Stimulated activated CD4-positive, alpha-beta T cell treated with anti-CD3 and anti-CD28 coated beads, TNF-alpha, amount 100 ng/mL, for 1 hour (primary cell): ENCODE results near the gene KHDC3L.

Experiments
- DNase-seq, 3 donors: peaks; one replicate each; pipeline ENCODE4 v3.0.0-alpha.2; 2020; ENCODE audit warnings: low read depth in 3 of 3, low spot score in 1 of 3

The KHDC3L gene, protein sequence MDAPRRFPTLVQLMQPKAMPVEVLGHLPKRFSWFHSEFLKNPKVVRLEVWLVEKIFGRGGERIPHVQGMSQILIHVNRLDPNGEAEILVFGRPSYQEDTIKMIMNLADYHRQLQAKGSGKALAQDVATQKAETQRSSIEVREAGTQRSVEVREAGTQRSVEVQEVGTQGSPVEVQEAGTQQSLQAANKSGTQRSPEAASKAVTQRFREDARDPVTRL

DNA sequence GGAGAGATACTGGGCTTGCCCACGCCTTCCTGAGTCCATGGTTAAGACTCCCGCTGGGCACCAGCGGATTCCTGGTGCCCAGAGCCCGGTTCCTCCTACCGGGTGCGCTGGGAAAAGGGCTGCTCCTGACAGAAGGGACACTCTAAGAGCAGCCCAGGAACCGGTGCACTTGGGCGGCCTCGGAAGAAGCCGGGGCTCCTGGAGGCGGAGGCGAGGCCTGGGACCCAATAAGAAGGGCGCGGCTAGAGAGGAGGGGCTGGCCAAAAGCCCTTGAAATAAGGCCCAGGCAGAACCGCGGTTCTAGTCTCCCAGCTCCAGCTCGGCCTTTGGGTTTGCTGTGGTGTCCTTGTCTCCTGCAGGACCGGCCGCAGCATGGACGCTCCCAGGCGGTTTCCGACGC lies at the start of gene KHDC3L:
Gene KHDC3L (plus strand): TSS at position 301 of the 400 bp plus-strand sequence. CDS start 72 bp downstream, at position 373.
- no peak for DNase-seq

DNA sequence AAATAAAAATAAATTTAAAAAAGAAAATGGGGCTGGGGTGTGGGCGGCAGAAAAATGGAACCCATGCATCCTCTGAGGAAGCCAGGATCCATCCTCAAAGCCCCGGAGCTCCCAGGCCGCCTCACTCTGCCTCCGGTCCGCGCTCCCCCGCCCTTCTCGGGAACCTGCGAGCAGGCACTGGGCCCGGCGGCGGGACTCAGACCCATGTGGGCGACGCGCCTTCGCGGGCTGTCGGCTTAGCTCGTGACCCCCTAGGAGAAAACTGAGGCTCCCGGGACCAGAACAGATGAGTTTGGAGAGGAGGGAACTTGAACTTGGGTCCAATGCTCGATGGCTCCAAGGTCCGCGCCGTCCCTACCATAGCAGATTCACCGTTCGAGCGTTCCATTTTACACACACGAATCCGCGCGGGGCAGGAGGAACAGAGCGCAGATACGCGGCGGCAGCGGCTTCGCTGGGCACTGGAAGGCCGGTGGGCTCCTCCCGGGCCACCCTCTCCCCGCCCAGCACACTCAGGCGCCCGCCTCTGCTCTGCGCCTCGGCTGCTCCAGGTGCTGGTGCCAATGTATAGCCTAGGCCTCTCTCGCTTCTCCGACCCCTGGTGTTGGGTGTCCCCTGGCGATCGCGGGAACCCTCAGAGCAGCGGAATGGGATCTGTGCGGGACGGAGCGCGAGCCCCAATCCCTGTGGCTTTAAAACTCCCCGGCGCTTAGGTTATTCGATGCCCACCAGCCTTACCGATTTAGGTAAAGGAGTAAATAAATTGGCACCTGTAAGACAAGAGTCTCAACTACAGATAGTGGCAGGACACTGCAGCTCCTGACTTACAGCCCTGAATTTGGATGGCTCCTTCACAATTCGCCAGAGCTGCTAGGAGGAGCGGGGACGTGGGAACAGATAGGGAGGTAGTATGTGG lies 47.6 kb upstream of the KHDC3L start:
- DNase-seq: no peak

DNA sequence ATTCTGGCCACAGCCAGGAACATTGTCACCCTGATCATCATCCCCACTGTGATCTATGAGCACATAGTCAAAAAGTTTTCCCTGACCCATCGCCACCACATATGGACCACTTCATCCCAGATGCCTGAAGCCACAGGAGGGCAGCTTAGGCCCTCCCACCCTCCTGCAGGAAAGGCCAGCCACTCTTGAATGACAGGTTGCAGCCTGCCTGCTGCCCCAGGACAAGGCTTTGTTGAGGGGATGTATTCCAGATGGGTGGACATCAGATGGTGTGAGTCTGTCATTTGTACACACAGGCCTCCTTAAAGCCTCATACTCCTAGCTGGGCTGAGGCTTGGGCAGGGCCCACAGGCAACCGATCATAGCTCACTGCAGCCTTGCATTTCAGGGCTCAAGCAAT lies 39.1 kb upstream of the KHDC3L start:
- DNase-seq: no peak

DNA sequence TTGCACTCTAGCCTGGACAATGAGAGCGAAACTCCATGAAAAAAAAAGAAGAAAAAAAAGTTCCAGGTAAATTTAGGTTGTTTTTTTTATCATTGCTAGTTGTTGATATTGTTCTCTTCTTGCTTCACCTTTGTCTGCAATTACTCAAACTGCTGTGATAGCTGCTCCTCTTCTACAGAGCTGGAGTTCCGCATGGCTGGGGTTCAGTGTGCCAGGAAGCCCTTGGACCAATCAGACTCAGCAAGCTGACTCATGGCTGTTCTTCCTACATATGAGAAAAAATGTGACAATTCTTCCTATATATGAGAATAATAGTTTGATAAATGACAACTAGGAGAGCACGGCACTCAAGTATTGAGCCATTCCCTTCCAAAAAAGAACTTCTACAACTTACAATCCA lies 36.8 kb upstream of the KHDC3L start:
- DNase-seq: no peak

DNA sequence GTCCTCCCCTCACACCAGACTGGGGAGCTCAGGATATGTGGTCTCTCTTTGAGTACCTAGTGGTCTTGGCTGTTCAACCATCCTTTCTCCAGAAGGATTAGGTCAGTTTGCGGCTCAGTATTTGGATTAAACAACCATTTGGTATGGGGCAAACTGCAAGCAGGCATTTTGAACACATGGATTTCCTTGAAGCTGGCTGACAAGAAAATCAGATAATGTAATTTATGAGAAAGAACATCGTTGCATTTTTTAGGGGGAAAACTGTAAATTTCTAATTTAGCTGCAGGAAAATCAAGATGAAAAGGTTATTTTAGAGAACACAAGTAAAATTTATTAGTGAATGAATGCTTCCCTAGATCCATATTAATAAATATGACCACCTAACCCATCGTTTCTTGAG lies 33.7 kb upstream of the KHDC3L start:
- DNase-seq: no peak

DNA sequence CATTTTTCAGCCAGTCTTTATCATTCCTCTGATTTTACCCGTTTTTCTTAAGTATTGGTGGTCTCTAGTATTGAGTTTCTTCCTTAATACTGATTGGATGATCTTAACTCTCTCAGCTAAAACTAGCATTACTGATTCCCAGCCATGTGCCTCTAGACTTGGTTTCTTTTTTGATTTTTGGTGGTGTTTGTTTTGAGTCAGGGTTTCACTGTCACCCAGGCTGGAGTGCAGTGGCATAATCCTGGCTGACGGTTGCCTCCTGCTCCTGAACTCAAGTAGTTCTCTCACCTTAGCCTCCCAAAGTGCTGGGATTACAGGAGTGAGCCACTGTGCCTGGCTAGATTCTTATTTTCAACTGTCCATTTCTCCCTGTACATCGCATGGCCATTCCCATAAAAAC lies 33.3 kb upstream of the KHDC3L start:
- no peak for DNase-seq

DNA sequence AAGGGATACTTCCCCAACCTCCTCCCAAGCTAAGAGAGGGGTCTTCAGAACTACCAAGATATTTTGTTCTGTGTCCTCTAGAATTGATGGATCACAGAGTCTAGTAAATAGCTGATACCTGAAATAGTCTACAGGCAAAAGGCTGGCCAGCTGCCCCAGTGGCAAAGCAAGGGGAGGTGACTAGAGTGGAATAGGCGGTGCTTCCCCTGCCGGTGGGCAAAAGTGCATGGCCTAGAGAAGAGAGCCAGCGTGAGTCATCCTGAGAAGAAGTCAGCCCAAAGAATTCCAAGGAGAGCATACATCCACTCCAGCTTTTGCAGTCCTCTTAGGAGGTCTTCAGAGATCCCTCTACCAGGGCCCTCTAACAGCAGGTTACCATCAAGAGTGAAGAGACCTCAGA lies 23.1 kb upstream of the KHDC3L start:
- DNase-seq: no peak

DNA sequence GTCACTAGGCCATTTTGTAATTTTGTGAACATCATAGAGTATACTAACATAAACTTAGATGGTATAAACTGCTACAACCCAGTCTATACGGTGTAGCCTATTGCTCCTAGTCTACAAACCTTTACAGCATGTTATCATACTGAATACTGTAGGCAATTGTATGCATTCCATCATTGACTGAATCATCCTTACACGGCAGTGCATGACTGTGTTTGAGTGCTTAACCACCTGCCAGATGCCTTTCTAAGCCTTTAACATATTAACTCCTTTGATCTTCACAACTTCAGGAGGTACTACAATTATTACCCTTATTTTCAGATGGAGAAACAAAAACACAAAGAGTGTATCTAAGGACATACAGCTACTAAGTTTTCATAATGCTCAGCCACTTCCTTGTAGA lies 22.4 kb upstream of the KHDC3L start:
- DNase-seq: no peak

DNA sequence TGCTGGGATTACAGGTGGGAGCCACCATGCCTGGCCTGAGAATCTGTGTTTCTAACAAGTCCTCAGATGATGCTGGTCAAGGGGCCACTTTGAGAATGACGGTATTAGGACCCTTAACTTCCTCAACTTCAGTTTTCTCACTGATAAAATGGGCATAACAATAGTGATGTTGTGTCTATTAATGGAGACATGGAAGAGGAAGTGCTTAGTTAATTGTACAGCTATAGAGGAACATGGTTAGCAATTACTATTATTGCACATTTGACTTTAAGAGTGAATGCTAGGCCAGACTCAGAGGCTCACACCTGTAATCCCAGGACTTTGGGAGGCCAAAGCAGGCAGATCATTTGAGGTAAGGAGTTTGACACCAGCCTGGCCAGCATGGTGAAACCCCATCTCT lies 21.1 kb upstream of the KHDC3L start:
- no peak for DNase-seq

DNA sequence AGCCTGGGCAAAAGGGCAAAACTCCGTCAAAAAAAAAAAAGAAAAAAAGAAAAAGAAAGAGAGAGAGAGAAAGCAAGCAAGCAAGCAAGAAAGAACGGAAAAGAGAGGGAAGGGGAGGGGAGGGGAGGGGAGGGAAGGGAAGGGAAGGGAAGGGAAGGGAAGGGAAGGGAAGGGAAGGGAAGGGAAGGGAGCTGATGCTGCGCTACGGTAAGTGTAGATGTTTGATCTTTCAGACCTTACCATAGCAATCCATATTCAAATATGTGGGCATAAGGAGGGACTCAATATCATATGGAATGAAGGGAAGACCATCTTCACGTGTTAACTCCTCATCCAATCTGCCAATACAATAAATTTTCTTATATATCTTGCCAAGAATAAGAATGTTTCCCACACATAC lies 20.3 kb upstream of the KHDC3L start:
- no peak for DNase-seq

DNA sequence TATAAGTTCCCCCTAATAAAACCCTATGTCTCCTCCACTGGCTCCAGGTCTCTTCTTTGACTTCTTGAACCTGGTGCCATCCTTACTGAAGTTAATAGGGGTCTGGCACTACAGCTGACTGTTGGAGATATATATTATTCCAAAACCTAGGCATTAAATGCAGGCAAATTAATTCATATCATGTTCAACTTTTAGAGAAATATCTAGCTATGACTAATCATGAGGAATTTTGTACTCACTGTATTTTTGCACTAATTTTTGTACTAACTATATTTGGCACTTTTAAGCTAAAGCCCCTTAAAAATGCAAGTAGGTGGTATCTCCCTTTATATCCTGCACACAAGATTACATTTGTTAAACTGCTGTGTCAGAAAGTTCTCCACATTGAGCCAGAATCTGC lies 19.3 kb upstream of the KHDC3L start:
- no peak for DNase-seq

DNA sequence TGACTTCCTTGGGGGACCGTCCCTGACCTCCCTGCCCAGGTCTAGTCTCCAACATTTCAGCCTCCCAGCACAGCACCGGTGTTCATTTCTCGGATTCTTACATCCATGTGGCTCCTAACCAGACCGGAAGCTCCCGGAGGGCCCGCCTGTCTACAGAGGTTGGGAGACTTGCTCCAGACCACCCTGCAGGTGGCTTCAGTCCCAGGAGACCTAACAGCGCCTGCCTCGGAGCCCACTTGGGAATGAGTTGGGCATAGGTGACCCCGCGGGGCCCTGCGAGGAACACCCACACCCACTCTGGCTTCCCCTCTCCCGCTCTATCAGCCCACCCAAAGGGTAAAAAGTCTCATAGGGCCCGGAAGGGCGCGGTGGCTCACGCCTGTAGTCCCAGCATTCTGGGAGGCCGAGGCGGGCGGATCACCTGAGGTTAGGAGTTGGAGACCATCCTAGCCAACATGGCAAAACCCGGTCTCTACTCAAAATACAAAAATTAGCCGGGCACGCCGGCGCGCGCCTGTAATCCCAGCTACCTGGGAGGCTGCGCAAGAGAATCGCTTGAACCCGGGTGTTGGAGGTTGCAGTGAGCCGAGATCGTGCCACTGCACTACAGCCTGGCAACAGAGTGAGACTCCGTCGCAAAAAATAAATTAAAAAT lies 13.8 kb upstream of the KHDC3L start:
- no peak for DNase-seq

DNA sequence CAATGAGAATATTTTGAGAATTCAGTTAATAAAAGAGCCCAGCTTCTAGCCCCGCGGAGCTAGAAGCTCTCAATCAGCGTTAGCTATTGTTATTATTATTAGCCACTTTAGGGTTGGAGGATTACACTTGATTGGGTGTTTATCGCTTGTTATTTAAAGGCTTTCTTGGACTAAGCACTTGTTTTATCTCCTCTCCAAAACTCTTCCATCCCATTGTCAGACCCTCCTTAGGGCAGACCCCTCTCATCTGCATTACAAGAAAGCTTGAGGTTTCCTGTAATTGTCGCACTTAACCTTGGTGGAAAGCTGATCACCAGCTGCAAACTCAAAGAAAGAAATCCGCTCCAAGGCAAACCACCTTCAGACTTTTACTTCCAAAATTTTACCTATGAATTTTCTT lies 13.1 kb upstream of the KHDC3L start:
- no peak for DNase-seq

DNA sequence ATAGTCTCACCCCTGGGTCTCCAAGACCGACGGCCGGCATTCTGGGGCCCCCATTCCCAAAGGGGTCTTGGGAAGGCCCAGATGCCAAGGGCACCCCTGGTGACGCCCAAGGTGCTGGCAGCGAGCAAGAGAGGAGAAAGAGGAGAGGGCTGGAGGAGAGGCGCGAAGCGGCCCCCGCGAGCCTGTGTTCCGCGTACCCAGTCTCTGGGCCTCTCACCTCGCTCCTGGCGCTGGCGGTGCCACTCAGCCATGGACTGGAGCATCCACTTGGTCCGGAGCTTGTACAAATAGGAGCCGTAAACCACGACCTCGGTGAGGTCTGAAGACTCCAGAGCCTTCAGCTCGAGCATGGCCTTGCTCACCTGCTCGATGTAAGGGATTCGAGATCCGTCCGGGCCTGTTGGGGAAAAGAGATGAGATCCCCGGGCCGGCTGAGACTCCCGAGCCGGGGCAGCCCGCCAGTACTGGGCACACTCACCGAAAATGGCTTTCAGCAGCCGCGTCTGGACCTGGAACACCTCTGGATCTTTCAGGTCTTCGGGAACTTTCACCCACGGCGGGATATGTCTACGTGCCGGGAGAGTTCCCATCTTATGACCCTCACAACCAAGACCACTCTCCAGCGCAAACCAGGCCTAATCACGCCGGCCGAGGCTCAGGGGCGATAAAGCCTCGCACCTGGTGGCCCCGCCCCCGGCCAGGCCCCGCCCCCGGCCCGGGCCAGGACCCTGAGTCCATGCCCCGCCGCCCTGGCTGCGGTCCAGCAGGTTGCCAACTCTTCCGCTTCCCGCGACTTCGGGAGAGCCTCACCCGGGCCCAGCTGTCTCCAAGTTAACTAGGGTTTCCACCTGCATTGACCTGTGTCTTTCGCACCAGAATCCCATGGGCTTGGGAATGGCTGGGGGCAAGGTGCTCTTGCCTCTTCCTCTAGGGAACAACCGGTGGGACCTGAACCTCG lies 8.5 kb upstream of the KHDC3L start, which contains the start of gene DPPA5:
Gene DPPA5 (minus strand): TSS at position 641 of the 958 bp plus-strand sequence. CDS start 51 bp downstream, at position 590.
- no peak for DNase-seq

DNA sequence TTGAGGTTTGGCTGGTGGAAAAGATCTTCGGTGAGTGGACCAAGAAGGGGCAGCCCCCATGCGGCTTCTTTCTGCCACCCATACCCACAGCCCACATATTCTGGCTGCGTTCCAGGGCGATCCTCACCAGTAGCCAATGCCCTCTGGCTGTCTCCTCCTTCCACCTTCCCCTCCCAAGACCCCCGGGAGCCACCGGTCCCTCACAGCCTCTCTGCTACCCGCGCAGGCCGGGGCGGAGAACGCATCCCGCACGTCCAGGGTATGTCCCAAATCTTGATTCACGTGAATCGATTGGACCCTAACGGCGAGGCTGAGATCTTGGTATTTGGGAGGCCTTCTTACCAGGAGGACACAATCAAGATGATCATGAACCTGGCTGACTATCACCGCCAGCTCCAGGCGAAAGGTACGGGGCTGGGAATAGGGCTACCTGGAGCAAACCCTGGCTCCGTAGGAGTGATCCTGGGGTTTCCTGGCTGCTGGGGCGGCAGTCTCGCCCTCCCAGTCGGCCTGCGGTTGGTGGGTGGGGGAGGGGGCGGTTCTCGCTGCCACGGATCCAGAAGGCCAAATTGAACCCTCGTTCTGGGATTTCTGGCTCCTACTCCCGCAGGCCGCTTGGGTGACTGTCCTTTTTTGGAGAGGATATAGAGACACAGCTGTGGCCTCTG lies 545 bp downstream of the KHDC3L start:
- no peak for DNase-seq

DNA sequence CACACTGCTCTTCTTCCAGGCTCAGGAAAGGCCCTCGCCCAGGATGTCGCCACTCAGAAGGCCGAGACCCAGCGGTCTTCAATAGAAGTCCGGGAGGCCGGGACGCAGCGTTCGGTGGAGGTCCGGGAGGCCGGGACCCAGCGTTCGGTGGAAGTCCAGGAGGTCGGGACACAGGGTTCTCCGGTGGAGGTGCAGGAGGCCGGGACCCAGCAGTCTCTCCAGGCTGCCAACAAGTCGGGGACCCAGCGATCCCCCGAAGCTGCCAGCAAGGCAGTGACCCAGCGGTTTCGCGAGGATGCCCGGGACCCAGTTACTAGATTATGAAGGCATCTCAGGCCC lies 1.0 kb downstream of the KHDC3L start:
- DNase-seq: no peak

DNA sequence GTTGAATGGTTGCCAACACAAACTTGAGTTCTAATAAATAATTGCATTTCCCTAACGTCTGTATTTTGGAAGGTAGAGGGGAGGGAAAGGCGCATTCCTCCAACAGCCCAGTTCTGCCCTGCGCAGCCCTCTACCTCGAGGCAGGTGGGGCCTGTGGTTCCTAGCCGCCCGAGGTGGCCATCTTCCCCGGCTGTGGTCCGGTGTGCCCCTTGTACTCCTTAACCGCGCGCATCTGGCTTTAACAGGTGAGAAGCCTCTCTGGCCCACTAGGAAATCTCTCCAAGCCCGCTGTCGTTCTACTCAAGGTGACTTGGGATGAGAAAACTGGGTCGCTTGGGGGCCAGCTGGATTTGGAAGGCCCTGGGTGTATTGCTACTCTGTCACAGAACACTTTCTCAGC lies 1.7 kb downstream of the KHDC3L start:
- no peak for DNase-seq

DNA sequence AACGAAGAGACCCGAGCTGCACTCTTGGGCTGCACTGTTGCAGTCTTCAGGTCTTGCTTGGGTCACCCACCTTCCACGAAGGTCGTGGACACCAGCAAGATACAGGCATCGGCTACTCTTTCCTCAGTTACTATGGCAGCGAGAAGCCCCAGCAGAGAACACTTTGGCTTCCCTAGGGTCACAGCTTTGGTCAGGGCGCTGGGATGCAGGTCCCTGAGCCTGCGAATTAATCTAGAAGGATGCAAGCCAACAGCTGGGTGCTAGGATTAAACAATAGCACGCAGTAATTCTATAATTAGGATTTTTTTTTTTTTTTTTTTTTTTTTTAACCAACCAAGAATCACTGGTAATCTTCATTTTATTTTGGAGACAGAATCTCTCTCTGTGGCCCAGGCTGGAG lies 2.1 kb downstream of the KHDC3L start:
- DNase-seq: no peak

DNA sequence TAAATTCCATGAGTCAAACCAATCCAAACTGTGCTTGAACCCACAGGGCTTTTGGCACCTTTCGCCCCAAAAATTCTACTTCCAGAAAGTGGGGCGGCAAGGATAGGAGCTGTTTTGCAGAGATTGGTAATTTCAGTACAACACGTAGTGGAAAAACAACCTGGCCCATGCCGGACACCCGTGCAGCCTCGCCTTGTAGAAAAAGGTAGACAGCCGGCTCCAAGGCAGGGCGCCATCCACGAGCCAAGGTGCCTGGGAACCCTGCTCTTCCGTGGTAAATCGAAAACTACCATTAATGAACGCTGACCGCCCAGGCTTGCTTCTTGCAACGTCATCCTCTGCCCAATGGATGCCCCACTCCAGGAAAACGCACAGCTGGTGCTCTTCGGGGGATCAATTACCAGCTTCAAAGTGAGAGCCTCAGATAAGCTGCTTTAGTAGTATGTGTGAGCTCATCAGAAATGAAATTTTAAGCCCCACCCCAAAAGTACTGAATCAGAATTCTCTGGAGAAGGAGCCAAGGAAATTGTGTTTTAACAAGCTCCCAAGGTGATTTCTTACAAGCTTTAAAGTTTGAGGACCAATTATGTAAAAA lies 5.4 kb downstream of the KHDC3L start:
- DNase-seq: no peak

DNA sequence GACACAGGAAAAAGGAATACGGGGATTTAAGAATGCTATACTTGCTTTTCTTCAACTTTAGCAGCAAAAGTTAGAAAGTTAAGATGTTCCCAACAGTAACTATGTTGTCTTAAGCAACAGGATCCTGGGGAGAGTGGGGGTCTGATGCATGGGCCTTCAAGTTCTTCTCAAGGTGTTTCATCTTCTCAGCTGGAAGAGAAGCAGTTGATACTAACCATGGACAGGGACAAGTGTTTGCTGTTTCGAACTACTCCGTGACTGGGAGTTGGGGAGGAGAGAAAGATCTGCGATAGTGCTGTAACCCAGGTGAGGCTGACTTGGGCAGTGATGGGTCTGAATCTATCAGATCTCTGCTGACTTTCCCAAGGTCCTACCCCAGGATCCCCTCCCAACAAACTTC lies 6.2 kb downstream of the KHDC3L start:
- no peak for DNase-seq
